Right renal cortex interstitium (tissue), 3 donors: ENCODE data around the gene ADCYAP1R1. TPM values are rescaled to one million over a fixed set of nuclear protein-coding genes. Genes with fewer than 3 reads are reported as not detected.

Experiments used
- DNase-seq, 3 donors: peaks; one replicate each; pipeline ENCODE4 v3.0.0-alpha.2; 2013; ENCODE audit warnings: low read depth in 3 of 3, low spot score in 2 of 3
- polyA plus RNA-seq, 3 donors: library from polyadenylated mRNA; unstranded; fragments of 120-200 nt; gene quantifications; one replicate each; pipeline ENCODE4 v1.2.1, GENCODE V29; 2013; ENCODE audit not compliant: insufficient read length in 3 of 3

The ADCYAP1R1 gene
- polyA plus RNA-seq, 3 donors = 0.69 to 1.2 (median 0.89) TPM

DNA sequence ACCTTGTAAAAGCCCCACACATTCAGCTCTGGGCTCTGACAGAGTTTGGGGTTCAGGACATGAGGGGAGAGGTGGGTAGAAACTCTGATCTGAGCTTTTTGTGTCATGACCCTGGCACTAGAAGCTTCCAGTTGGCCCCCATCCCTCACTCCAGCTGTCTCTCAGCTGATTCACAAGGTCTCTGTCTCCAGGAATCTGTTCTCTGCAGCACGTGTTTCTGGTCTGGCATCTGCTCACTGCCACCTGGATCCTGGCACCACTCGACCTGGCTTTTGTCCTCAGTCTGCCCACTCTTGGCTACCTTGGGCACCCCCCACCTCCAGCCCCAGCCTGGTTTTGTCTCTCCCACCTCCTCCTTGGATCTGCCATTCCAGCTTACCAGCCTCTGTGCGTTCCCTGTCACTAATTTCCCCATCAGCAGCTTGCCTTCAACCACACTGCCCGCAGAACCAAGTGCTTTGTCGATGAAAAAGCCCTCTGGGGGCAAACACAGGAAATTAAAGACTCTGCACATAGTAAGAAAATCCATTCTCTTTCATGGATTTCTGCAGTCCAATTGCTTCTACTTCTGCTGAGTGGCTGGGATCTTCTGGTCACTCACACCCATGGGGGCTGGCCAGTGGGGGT lies 18.3 kb upstream of the ADCYAP1R1 start:
- no peak for DNase-seq

- no peak for DNase-seq
Observed at GRCh38 chr7:31036924-31037323, 15.2 kb upstream of the ADCYAP1R1 start.

GRCh38 chr7:31043051-31043471 lies 9.0 kb upstream of the ADCYAP1R1 start:
- DNase-seq = peak in 1 of 3 donors; percentile 23

DNA sequence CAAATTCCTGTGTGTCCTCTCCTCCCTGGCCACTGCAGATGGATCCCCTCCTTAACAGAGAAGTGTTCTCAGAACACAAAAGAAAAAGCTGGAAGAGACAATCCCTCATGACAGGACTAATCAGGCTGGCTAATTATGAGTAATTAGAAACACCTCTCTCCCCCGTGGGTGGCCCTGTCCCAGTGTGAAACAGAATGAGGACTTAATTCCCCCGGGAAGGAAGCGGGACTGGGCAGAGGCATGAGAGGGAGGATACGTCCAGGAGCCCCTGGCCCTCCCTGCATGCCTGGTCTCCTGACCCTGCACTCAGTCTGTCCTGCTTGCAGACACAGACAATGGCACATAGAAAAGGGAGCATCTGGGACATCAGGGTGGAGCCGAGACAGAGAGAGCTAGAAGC lies 7.6 kb upstream of the ADCYAP1R1 start:
- no peak for DNase-seq

DNA sequence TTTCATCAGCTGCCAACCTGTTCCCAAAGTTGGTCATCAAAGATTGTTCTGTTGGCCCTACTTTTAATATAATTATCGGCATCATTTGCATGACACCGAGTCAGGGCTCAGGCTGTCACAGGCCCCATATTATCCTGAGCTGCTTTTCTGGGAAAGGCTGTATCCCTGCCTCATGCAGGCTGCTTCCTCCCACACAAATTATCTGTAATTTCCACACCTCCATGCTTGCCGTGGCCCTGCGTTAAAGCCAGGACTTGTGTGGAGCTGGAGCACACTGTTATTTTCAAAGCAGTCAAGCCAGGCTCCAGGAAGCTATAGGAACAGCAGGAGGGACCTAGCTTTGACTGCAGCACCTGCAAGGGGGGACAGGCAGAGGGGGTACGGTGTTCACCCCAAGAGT lies 5.4 kb upstream of the ADCYAP1R1 start:
- no peak for DNase-seq

GRCh38 chr7:31047313-31048146 lies 4.6 kb upstream of the ADCYAP1R1 start:
- DNase-seq = no peak

GRCh38 chr7:31049005-31049765 lies 2.9 kb upstream of the ADCYAP1R1 start:
- no peak for DNase-seq

DNA sequence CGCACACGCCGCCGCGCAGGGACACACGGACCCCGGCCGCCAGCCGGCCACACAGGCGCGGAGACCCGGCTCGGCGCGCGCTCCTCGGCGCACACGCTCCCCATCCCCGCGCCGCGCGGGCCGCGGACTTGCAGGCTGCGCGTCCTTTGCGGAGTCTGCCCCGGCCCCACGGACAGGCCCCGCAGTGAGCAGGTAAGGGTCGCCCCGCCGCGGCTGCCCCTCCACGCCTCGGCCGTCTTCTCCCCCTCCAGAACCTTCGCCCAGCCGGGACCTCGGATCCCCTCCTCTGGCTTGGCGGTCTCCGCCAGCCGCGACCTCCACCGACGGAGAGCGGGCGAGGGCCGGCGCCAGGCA lies 356 bp downstream of the ADCYAP1R1 start:
- no peak for DNase-seq

DNA sequence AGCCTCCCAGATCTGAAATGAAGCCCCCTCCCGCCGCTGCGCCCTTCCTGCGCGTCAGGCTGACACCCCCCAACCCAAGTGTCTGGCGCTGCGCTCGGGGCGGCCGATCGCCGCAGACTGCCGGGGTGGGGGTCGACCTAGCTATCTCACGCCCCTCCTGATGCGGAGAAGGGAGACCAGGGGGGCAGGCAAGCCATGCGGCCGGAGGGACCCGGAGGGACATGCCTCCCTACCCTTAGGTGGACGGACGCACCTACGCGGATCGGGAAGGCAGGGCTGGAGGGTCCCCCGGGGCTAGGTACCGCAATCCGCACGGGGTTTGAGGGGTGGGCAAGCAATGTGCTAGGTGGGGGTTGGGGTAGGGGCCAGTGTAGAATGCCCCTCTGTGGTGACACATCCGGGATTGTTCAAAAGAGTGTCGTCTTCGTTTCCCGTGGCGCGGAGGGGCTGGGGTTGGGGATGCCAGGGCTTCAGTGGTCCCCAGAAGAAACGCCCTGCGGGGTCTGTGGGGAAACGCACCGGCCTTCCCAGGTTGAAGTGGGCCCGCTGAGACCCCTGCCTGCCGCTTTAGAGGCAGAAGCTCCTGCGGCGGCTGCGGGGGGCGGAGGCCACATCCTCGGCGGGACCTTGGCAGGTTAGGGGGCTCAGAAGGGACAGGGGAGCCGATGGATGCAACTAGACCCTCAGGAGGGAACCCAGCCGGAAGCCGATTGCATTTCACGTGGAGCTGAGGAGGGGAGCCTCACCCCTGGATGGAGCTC lies 913 bp downstream of the ADCYAP1R1 start:
- DNase-seq = no peak

- no peak for DNase-seq
Observed at GRCh38 chr7:31053986-31054385, 1.9 kb downstream of the ADCYAP1R1 start.

DNA sequence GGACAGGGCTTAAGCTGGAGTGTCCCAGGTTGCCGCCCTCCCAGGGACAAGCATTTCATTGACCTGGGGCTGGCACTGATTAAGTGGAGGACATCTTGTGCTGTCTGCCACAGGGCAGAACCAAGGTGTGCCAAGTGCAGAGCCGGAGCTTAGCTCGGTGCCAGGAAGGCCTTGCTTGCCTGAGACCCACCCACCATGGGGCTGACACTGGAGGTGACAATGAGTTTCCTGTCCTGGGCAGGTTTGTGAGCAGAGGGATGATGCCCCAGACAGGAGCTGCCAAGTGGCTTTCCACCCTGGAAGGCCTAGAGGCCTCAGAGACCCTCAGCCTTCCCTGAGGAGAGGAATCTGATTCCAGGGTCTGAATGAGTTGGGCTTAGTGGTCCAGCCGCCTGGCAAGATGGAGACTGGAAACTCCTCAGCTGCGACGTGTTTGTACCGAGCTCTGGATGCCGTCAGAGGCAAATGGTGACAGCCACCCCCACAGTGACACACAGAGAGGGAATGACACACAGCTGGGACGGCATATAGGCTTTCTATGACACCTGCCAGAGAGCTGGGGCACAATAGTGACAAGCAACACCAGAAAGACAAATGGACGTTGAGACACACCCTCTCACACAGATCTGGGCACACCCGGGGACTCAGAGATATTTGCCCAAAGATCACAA lies 2.6 kb downstream of the ADCYAP1R1 start:
- DNase-seq = no peak

- DNase-seq = no peak
Observed at GRCh38 chr7:31055471-31055870, 3.4 kb downstream of the ADCYAP1R1 start.

DNA sequence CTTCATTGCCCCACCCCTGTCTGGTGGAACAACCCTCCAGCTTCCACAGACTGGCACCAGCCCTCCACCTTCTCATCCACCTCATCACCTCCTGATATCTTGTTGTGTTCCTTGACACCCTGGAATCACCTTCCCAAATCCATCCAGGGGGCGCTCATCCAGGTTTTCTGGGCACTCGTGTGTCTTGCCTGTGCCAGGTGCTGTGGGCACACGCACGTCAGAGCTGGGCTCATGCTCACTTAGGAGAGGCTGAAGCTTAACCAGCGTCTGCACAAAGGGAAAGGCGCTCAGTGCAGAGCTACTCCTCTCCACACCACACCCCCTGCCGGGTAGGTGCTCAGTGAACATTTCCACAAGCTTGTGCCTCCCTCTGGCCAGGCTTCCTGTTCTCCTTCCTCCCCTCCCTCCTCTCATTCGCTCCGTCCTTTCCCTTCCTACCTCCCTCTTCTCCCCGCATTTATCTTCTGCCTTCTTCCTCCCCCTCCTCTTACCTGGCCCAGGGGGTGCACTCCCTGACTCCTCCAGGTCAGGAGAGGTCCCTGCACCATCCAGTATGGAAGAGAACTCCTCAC lies 4.8 kb downstream of the ADCYAP1R1 start:
- no peak for DNase-seq

- DNase-seq = no peak
Observed at GRCh38 chr7:31058122-31058521, 6.0 kb downstream of the ADCYAP1R1 start.

- DNase-seq = no peak
Observed at GRCh38 chr7:31058688-31059087, 6.6 kb downstream of the ADCYAP1R1 start.

GRCh38 chr7:31059551-31059950 lies 7.4 kb downstream of the ADCYAP1R1 start:
- DNase-seq = no peak

DNA sequence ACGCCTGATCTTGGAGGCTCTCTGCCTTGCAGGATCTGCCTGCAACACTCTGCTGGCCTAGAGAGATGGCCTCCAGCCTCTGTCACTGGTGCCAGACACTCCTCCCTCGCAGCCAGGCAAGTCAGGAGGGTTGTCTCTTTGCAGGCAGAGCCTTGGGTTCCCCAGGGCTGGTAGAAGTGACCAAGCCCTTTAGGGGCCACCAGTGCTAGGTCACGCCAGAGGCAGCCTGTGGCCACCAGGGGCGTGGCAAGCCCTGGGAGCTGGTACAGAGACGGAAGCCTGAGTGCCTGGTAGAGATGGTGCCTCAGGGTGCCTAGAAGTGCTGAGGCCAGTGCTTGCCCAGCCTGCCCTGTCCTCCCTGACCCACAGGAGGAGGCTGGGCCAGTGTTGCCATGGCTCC lies 9.1 kb downstream of the ADCYAP1R1 start:
- no peak for DNase-seq

- DNase-seq = no peak
Observed at GRCh38 chr7:31062746-31063435, 10.8 kb downstream of the ADCYAP1R1 start.

- no peak for DNase-seq
Observed at GRCh38 chr7:31065021-31065593, 13.0 kb downstream of the ADCYAP1R1 start.
